Measurements from ENCODE around the gene RSRC2.

GRCh38 chr12:122538496-122538895 is 11.8 kb upstream of the RSRC2 start:
- no peak for TF ChIP-seq POLR2AphosphoS5 (IDR thresholded peaks at IDR 0.05; ENCODE audit: low read depth, low read length)
- no peak for TF ChIP-seq POLR2A (IDR thresholded peaks at IDR 0.05; ENCODE audit: low read depth, low read length)
- no peak for TF ChIP-seq TAF1 (IDR thresholded peaks at IDR 0.05; ENCODE audit: borderline replicate concordance, low read depth, low read length)

Measured in GM12892 (cell line).